ENCODE data around the gene GPR34.

The GPR34 gene

GRCh38 chrX:41737065-41737464, 48.3 kb downstream of the GPR34 start:
- no peak for DNase-seq (ENCODE audit: low spot score)

DNA sequence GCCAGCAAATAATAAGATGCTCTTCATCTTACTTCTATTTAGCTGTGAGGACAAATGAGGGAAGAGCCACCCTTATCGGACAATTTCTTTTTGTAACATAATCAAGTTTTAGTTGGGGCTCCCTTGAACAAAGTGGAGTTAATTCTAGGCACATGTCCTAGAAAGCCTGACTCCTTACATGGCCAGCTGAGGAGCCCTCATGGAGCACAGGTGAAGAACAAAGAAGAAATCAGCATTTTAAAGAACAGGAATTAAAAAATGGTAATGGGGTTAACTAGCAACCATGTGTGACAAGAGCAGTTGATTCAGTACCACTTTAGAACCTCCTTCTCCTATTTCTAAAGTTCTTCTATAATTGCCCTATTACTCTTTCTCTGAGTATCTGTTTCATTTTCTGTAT, 51.1 kb downstream of the GPR34 start:
- no peak for DNase-seq (ENCODE audit: low spot score)
